ENCODE measurements around the gene ADGRL3.

The ADGRL3 gene

DNA sequence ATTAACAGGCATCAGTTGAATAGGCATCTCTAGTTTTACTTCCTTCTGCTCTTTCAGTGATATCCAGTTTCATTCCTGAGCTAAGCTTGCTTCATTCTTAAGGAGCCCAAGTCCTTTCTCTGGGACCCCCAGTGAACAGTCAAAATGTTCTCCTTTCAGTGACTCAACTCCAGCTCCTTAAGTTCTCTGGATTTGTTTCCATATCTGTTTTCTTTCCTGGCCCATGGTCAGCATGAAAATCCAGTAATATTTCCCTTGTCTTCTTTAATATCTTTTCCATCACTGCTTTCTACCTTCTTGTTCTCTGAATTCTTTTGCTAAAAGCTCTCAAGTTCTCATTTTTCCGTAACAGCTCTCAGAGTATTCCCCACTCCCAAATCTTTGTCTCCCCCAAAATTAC lies 25.5 kb downstream of the ADGRL3 start:
- TF ChIP-seq, protein P1, sequence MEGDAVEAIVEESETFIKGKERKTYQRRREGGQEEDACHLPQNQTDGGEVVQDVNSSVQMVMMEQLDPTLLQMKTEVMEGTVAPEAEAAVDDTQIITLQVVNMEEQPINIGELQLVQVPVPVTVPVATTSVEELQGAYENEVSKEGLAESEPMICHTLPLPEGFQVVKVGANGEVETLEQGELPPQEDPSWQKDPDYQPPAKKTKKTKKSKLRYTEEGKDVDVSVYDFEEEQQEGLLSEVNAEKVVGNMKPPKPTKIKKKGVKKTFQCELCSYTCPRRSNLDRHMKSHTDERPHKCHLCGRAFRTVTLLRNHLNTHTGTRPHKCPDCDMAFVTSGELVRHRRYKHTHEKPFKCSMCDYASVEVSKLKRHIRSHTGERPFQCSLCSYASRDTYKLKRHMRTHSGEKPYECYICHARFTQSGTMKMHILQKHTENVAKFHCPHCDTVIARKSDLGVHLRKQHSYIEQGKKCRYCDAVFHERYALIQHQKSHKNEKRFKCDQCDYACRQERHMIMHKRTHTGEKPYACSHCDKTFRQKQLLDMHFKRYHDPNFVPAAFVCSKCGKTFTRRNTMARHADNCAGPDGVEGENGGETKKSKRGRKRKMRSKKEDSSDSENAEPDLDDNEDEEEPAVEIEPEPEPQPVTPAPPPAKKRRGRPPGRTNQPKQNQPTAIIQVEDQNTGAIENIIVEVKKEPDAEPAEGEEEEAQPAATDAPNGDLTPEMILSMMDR (IDR thresholded peaks at IDR 0.05): no peak

- TF ChIP-seq, protein P1 (IDR thresholded peaks at IDR 0.05): no peak
Measured at GRCh38 chr4:61231421-61231820, 31.3 kb downstream of the ADGRL3 start.

GRCh38 chr4:61239250-61239649 lies 39.1 kb downstream of the ADGRL3 start:
- TF ChIP-seq, protein P1 (IDR thresholded peaks at IDR 0.05): no peak

GRCh38 chr4:61243962-61244361 lies 43.8 kb downstream of the ADGRL3 start:
- TF ChIP-seq, protein P1 (IDR thresholded peaks at IDR 0.05): no peak

- TF ChIP-seq, protein P1 (IDR thresholded peaks at IDR 0.05): no peak
Measured at GRCh38 chr4:61245069-61245714, 45.1 kb downstream of the ADGRL3 start.

DNA sequence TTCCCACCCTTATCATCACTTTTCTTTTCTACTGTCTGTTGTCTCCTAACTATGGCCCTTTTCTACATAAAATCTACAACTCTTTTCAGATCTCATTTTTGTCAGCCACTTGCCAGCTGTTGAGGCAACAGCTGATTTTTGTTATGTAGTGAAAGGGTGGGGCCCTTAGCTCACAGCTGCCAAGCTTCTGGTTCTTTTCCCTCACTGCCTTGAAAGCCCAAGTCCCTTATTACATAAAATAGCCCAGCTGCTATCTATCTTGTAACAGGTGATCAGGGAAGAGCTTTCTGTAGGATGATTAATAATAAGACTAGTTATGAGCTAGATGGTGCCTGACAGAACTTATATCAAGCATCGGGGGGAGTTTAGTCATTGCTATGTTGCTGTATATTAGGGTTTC lies 45.9 kb downstream of the ADGRL3 start:
- TF ChIP-seq, protein P1 (IDR thresholded peaks at IDR 0.05): no peak

DNA sequence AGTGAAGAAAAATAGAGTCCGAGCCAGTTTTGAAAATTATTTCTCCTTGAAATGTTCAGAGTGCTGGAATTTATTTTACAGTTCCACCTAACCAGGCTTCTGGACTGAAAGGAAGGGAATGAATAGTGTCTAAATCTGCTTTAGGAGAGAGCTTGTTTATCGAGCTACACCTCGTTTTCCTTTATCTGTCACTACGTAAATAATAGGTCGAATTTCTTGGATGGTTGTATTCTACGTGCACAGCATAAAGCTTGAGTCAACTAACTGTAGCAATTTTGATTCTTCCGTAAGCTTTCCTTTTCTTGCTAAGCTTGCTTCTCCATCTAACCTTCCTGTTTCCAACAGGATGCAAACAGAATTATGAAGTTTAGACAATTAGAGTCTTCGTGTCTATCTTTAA lies 48.6 kb downstream of the ADGRL3 start:
- TF ChIP-seq, protein P1 (IDR thresholded peaks at IDR 0.05): no peak

GRCh38 chr4:61251129-61251528 lies 51.0 kb downstream of the ADGRL3 start:
- TF ChIP-seq, protein P1 (IDR thresholded peaks at IDR 0.05): no peak

Data from LNCAP (cell line).